ENCODE data around the gene F2RL2. TPM values are rescaled to one million over a fixed set of nuclear protein-coding genes. Genes with fewer than 3 reads are reported as not detected.

F2RL2 gene
- total RNA-seq, 3 donors from 2014 or later: 0.17 to 2.4 (median 0.58) TPM

DNA sequence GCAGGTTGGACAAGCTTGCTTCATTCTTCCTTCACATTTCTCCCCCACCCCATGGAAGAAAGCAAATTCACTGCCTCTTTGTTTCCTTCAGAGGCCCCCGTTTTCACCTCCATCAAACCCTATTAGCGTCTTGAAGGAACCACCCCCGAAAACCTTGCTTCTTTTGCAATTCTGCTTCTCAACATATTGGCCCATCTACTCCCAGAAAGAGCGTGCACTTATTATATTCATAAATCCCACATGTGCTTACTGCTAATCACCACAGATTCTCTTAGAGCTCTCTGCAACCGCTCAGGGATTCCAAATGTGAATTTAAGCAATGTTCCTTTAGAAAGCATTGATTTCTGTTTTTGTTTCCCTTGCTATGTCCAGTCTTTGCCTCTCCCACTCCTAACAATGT, 1.1 kb downstream of the F2RL2 start:
- intact Hi-C loops (cut with DNase I, micrococcal nuclease): no loop called here
- Histone ChIP-seq H3K9me3 (no peaks in the 10 kb centered on the region), H3K4me1 (ENCODE audit: low read depth) (no peaks in the 10 kb centered on the region), H3K36me3 (ENCODE audit: low read depth) (no peaks in the 10 kb centered on the region), H3K4me3 (no peak overlapping the region)
- ATAC-seq (no peak), DNase-seq (no peak)
- no peak for TF ChIP-seq CTCF (IDR thresholded peaks at IDR 0.05)

- no peaks in the 10 kb centered on the region for H3K36me3 ChIP-seq (ENCODE audit: low read depth)
- no peaks in the 10 kb centered on the region for H3K9me3 ChIP-seq
- DNase-seq: no peak
- no peak overlapping the region for H3K4me3 ChIP-seq
- no peak for TF ChIP-seq CTCF (IDR thresholded peaks at IDR 0.05)
- ATAC-seq: no peak
- intact Hi-C loops (cut with DNase I, micrococcal nuclease): no loop called here
- H3K4me1 ChIP-seq (ENCODE audit: low read depth): no peaks in the 10 kb centered on the region
Observed at GRCh38 chr5:76620166-76620565, 3.0 kb downstream of the F2RL2 start.

- DNase-seq (no peak), ATAC-seq (no peak)
- intact Hi-C loops (cut with DNase I, micrococcal nuclease): no loop called here
- H3K9me3 ChIP-seq: no peaks in the 10 kb centered on the region
- H3K4me1 ChIP-seq (ENCODE audit: low read depth): no peaks in the 10 kb centered on the region
- H3K4me3 ChIP-seq: no peak overlapping the region
- TF ChIP-seq CTCF (IDR thresholded peaks at IDR 0.05): no peak
- no peaks in the 10 kb centered on the region for H3K36me3 ChIP-seq (ENCODE audit: low read depth)
Observed at GRCh38 chr5:76617675-76618074, 5.5 kb downstream of the F2RL2 start.

DNA sequence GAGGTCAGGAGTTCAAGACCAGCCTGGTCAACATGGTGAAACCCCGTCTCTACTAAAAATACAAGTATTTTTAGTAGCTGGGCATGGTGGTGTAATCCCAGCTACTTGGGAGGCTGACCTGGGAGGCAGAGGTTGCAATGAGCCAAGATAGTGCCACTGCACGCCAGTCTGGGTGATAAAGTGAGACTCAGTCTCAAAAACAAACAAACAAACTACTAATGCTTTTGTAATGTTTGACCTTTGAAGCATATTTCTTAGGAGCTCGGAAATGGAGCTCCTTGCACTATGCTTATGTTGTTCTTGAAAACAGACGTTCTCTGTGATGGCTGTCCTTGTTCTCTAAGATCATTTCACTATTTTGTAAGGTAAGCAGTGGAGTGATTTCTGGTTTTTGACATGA, 6.0 kb downstream of the F2RL2 start:
- DNase-seq (no peak), ATAC-seq (no peak)
- Histone ChIP-seq H3K9me3 (no peaks in the 10 kb centered on the region), H3K36me3 (ENCODE audit: low read depth) (no peaks in the 10 kb centered on the region), H3K4me3 (no peak overlapping the region), H3K4me1 (ENCODE audit: low read depth) (no peaks in the 10 kb centered on the region)
- TF ChIP-seq CTCF (IDR thresholded peaks at IDR 0.05): no peak
- intact Hi-C loops (cut with DNase I, micrococcal nuclease): no loop called here

DNA sequence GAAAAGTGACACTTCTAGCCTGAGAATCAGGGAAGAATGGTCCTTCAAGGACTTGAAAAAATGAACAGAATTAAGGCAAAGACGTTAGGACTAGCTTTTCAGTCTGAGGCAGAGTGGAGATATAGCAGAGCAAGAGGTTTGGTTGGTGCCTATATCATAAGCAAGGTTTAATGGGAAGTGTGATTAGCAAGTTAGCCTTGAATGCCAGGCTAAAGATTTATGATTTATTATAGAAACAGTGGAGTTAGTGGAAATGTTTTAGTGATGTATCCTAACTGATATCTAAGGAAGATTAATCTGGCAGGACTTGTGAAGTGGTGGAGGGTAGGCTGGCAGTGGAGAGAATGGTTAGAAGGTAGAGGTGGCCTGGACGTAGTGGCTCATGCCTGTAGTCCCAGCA, 7.0 kb downstream of the F2RL2 start:
- intact Hi-C loops (cut with DNase I, micrococcal nuclease): no loop called here
- ATAC-seq (no peak), DNase-seq (no peak)
- no peaks in the 10 kb centered on the region for H3K4me1 ChIP-seq (ENCODE audit: low read depth)
- H3K4me3 ChIP-seq: no peak overlapping the region
- TF ChIP-seq CTCF (IDR thresholded peaks at IDR 0.05): no peak
- no peaks in the 10 kb centered on the region for H3K36me3 ChIP-seq (ENCODE audit: low read depth)
- H3K9me3 ChIP-seq: no peaks in the 10 kb centered on the region

DNA sequence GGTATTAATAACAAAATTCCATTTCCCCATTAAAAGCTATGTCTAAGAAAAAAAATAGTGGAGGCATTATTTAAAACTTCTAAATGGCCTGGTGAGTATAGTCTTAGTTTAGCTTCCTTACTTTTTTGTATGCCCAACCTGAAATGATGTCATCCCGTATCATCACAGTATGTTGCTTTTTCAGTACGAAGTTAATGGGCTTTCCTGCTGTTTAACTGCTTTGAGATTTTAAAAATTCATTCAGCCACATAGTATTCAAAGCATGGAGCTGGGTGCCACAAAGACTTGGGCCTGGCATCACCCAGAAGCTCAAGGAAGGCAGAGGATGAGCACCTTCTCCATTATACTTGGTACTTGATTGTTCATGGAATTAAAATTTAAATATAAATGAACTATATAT, 7.4 kb downstream of the F2RL2 start:
- ATAC-seq: no peak
- Histone ChIP-seq H3K9me3 (no peaks in the 10 kb centered on the region), H3K4me1 (ENCODE audit: low read depth) (no peaks in the 10 kb centered on the region), H3K4me3 (no peak overlapping the region), H3K36me3 (ENCODE audit: low read depth) (no peaks in the 10 kb centered on the region)
- no peak for TF ChIP-seq CTCF (IDR thresholded peaks at IDR 0.05)
- intact Hi-C loops (cut with DNase I, micrococcal nuclease): no loop called here
- no peak for DNase-seq

Measured in mucosa of descending colon (tissue), 3 donors.